HEK293 (cell line): ENCODE results near the gene ZNF653.
A peak's percentile ranks its signal among the peaks of the same experiment; 100 is the strongest.

Experiments
- IKZF3 ChIP-seq: fragments of 450-650 bp; IDR thresholded peaks from 2 replicates; pipeline ENCODE4 v1.5.0; 2018; ENCODE audit warnings: missing biosample characterization, mild to moderate bottlenecking, missing genetic modification characterization, moderate library complexity
- RBAK ChIP-seq: fragments of 450-650 bp; formaldehyde crosslinking; IDR thresholded peaks from 2 replicates; pipeline ENCODE4 v1.5.1; 2016; ENCODE audit warnings: missing biosample characterization, missing genetic modification characterization
- SP3 ChIP-seq: fragments of 450-650 bp; formaldehyde crosslinking; IDR thresholded peaks from 2 replicates; pipeline ENCODE4 v1.5.1; 2016; ENCODE audit warnings: missing biosample characterization, missing genetic modification characterization
- SP7 ChIP-seq: fragments of 450-650 bp; formaldehyde crosslinking; IDR thresholded peaks from 2 replicates; pipeline ENCODE4 v1.5.1; 2016; ENCODE audit warnings: missing biosample characterization, missing genetic modification characterization
- TCF7L2 ChIP-seq: IDR thresholded peaks from 2 replicates; pipeline ENCODE4 v1.6.1; 2011; ENCODE audit warnings: low read depth, mild to moderate bottlenecking, inconsistent platforms, low read length, moderate library complexity, borderline replicate concordance
- TRIM28 ChIP-seq: IDR thresholded peaks from 2 replicates; pipeline ENCODE4 v1.6.1; 2011; ENCODE audit warnings: low read length, control low read depth, borderline replicate concordance
- YY2 ChIP-seq: fragments of 450-650 bp; formaldehyde crosslinking; IDR thresholded peaks from 2 replicates; pipeline ENCODE4 v1.5.1; 2016; ENCODE audit warnings: missing biosample characterization, missing genetic modification characterization
- ZBTB21 ChIP-seq: fragments of 450-650 bp; formaldehyde crosslinking; IDR thresholded peaks from 2 replicates; pipeline ENCODE4 v1.5.1; 2017; ENCODE audit warnings: missing biosample characterization, missing genetic modification characterization
- ZNF114 ChIP-seq: fragments of 450-650 bp; formaldehyde crosslinking; IDR thresholded peaks from 2 replicates; pipeline ENCODE4 v1.5.0; 2017; ENCODE audit warnings: missing biosample characterization, missing genetic modification characterization
- ZNF121 ChIP-seq: fragments of 450-650 bp; formaldehyde crosslinking; IDR thresholded peaks from 2 replicates; pipeline ENCODE4 v1.5.1; 2016; ENCODE audit warnings: missing biosample characterization, missing genetic modification characterization
- ZNF132 ChIP-seq: fragments of 450-650 bp; formaldehyde crosslinking; IDR thresholded peaks from 2 replicates; pipeline ENCODE4 v1.5.1; 2017; ENCODE audit warnings: missing biosample characterization, missing genetic modification characterization, borderline replicate concordance
- ZNF140 ChIP-seq: fragments of 450-650 bp; formaldehyde crosslinking; IDR thresholded peaks from 2 replicates; pipeline ENCODE4 v1.5.1; 2016; ENCODE audit warnings: missing biosample characterization, missing genetic modification characterization
- ZNF2 ChIP-seq: fragments of 450-650 bp; formaldehyde crosslinking; IDR thresholded peaks from 2 replicates; pipeline ENCODE4 v1.5.1; 2016; ENCODE audit warnings: missing biosample characterization, missing genetic modification characterization
- ZNF274 ChIP-seq, 2 experiments: fragments of 200-500 bp in 1 of 2; fragments of 450-650 bp in 1 of 2; sonication (Bioruptor generic) in 1 of 2; formaldehyde crosslinking in 1 of 2; IDR thresholded peaks; 2 replicates each; pipeline versions ENCODE4 v1.5.1 to v1.6.1; 2014 to 2016; ENCODE audit warnings: borderline replicate concordance in 1 of 2, inconsistent platforms in 1 of 2, low read length in 1 of 2, missing biosample characterization in 1 of 2, missing genetic modification characterization in 1 of 2
- ZNF391 ChIP-seq: fragments of 450-650 bp; formaldehyde crosslinking; IDR thresholded peaks from 2 replicates; pipeline ENCODE4 v1.5.1; 2016; ENCODE audit warnings: low read depth, missing biosample characterization, missing genetic modification characterization, borderline replicate concordance
- ZNF423 ChIP-seq: fragments of 450-650 bp; formaldehyde crosslinking; IDR thresholded peaks from 2 replicates; pipeline ENCODE4 v1.5.1; 2016; ENCODE audit warnings: missing biosample characterization, missing genetic modification characterization
- ZNF670 ChIP-seq: fragments of 450-650 bp; formaldehyde crosslinking; IDR thresholded peaks from 2 replicates; pipeline ENCODE4 v1.5.1; 2016; ENCODE audit warnings: missing biosample characterization, missing genetic modification characterization, low read depth
- ZNF76 ChIP-seq: fragments of 450-650 bp; formaldehyde crosslinking; IDR thresholded peaks from 2 replicates; pipeline ENCODE4; 2016; ENCODE audit warnings: low read depth, missing biosample characterization, missing genetic modification characterization, borderline replicate concordance
- ZNF792 ChIP-seq: fragments of 450-650 bp; formaldehyde crosslinking; IDR thresholded peaks from 2 replicates; pipeline ENCODE4 v1.5.1; 2016; ENCODE audit warnings: missing biosample characterization, missing genetic modification characterization
- ZNF837 ChIP-seq: fragments of 450-650 bp; formaldehyde crosslinking; IDR thresholded peaks from 2 replicates; pipeline ENCODE4 v1.5.1; 2016; ENCODE audit warnings: missing biosample characterization, missing genetic modification characterization
- TF ChIP-seq, protein P1 (sequence below): fragments of 450-650 bp; formaldehyde crosslinking; IDR thresholded peaks from 2 replicates; pipeline ENCODE4 v1.5.1; 2016; ENCODE audit warnings: missing biosample characterization, missing genetic modification characterization
- TF ChIP-seq, protein P2 (sequence below): fragments of 450-650 bp; formaldehyde crosslinking; IDR thresholded peaks from 2 replicates; pipeline ENCODE4 v1.5.1; 2016; ENCODE audit warnings: missing biosample characterization, missing genetic modification characterization
- TF ChIP-seq, protein P3 (sequence below): fragments of 450-650 bp; formaldehyde crosslinking; IDR thresholded peaks from 2 replicates; pipeline ENCODE4 v1.5.1; 2016; ENCODE audit warnings: missing biosample characterization, missing genetic modification characterization
- TF ChIP-seq, protein P4 (sequence below): fragments of 450-650 bp; formaldehyde crosslinking; IDR thresholded peaks from 2 replicates; pipeline ENCODE4 v1.5.1; 2016; ENCODE audit warnings: missing biosample characterization, missing genetic modification characterization, borderline replicate concordance
- TF ChIP-seq, protein P5 (sequence below): fragments of 450-650 bp; formaldehyde crosslinking; IDR thresholded peaks from 2 replicates; pipeline ENCODE4 v1.5.1; 2016; ENCODE audit warnings: missing biosample characterization, missing genetic modification characterization
- TF ChIP-seq, protein P6 (sequence below): fragments of 450-650 bp; formaldehyde crosslinking; IDR thresholded peaks from 2 replicates; pipeline ENCODE4 v1.5.1; 2016; ENCODE audit warnings: missing biosample characterization, missing genetic modification characterization
- TF ChIP-seq, protein P7 (sequence below): fragments of 450-650 bp; formaldehyde crosslinking; IDR thresholded peaks from 2 replicates; pipeline ENCODE4; 2016; ENCODE audit warnings: missing biosample characterization, missing genetic modification characterization

ZNF653 gene

DNA sequence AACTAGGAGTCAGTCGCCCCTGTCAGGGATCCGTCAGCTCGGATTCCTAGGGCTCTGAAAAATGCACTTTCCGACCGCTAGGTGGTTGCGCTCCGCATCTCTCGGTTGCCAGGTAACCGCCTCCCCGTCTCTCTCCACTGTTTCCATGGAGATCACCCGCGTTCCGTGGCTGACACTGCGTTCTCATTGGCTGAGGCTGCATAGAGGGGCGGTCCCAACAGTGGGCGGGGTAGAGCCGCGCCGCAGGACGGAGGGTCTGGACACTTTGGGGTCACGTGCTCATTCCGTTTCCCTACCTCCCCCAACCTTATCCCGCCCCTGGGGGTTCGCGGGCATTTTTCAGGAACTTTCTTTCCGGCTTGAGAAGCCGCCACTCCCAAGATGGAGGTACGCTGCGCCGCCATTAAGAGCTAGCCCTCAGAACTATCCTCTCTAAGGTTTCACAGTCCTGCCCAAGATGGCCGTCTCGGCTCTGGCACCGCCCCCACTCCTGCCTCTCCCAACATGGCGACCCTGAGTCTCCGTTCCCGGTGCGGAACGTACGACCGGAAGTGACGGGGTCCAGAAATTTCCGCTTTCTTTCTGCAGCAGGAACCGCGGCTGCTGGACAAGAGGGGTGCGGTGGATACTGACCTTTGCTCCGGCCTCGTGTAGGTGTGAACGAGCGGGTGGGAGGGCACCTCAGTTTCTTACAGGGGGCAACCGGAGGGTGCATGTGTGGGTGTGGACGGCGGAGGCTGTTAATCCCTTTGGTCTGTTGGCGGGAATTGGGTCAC lies 70.4 kb downstream of the ZNF653 start, which contains the start of the genes ODAD3 and PRKCSH (continued):
- TF ChIP-seq, protein P1, sequence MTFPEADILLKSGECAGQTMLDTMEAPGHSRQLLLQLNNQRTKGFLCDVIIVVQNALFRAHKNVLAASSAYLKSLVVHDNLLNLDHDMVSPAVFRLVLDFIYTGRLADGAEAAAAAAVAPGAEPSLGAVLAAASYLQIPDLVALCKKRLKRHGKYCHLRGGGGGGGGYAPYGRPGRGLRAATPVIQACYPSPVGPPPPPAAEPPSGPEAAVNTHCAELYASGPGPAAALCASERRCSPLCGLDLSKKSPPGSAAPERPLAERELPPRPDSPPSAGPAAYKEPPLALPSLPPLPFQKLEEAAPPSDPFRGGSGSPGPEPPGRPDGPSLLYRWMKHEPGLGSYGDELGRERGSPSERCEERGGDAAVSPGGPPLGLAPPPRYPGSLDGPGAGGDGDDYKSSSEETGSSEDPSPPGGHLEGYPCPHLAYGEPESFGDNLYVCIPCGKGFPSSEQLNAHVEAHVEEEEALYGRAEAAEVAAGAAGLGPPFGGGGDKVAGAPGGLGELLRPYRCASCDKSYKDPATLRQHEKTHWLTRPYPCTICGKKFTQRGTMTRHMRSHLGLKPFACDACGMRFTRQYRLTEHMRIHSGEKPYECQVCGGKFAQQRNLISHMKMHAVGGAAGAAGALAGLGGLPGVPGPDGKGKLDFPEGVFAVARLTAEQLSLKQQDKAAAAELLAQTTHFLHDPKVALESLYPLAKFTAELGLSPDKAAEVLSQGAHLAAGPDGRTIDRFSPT (tag by site-specific recombination): no peak
- TF ChIP-seq ZBTB21 (peak; percentile 71), ZNF114 (tag by site-specific recombination) (no peak), SP7 (peak; percentile 68), ZNF837 (no peak), IKZF3 (tag by site-specific recombination) (peak; percentile 100), ZNF2 (no peak), YY2 (tag by site-specific recombination) (peak; percentile 99), ZNF423 (no peak), TCF7L2 (no peak), ZNF132 (tag by site-specific recombination) (no peak), ZNF76 (tag by site-specific recombination) (peak; percentile 94), ZNF140 (tag by site-specific recombination) (no peak), ZNF670 (tag by site-specific recombination) (no peak), TRIM28 (no peak), ZNF391 (tag by site-specific recombination) (no peak; the same call in 1 of the 2 replicates), ZNF121 (tag by site-specific recombination) (no peak), ZNF792 (tag by site-specific recombination) (no peak), RBAK (tag by site-specific recombination) (no peak), ZNF274 (IDR thresholded peaks at IDR 0.05; ENCODE audit: low read length) (no peak), ZNF274 (tag by site-specific recombination; IDR thresholded peaks at IDR 0.05; ENCODE audit: borderline replicate concordance) (no peak), SP3 (tag by site-specific recombination) (peak; percentile 97)
- TF ChIP-seq, protein P2, sequence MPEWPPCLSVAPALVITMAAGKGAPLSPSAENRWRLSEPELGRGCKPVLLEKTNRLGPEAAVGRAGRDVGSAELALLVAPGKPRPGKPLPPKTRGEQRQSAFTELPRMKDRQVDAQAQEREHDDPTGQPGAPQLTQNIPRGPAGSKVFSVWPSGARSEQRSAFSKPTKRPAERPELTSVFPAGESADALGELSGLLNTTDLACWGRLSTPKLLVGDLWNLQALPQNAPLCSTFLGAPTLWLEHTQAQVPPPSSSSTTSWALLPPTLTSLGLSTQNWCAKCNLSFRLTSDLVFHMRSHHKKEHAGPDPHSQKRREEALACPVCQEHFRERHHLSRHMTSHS (tag by site-specific recombination): no peak
- TF ChIP-seq, protein P3, sequence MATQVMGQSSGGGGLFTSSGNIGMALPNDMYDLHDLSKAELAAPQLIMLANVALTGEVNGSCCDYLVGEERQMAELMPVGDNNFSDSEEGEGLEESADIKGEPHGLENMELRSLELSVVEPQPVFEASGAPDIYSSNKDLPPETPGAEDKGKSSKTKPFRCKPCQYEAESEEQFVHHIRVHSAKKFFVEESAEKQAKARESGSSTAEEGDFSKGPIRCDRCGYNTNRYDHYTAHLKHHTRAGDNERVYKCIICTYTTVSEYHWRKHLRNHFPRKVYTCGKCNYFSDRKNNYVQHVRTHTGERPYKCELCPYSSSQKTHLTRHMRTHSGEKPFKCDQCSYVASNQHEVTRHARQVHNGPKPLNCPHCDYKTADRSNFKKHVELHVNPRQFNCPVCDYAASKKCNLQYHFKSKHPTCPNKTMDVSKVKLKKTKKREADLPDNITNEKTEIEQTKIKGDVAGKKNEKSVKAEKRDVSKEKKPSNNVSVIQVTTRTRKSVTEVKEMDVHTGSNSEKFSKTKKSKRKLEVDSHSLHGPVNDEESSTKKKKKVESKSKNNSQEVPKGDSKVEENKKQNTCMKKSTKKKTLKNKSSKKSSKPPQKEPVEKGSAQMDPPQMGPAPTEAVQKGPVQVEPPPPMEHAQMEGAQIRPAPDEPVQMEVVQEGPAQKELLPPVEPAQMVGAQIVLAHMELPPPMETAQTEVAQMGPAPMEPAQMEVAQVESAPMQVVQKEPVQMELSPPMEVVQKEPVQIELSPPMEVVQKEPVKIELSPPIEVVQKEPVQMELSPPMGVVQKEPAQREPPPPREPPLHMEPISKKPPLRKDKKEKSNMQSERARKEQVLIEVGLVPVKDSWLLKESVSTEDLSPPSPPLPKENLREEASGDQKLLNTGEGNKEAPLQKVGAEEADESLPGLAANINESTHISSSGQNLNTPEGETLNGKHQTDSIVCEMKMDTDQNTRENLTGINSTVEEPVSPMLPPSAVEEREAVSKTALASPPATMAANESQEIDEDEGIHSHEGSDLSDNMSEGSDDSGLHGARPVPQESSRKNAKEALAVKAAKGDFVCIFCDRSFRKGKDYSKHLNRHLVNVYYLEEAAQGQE (tag by site-specific recombination): peak; percentile 49; the same call in 1 of the 2 replicates
- TF ChIP-seq, protein P4, sequence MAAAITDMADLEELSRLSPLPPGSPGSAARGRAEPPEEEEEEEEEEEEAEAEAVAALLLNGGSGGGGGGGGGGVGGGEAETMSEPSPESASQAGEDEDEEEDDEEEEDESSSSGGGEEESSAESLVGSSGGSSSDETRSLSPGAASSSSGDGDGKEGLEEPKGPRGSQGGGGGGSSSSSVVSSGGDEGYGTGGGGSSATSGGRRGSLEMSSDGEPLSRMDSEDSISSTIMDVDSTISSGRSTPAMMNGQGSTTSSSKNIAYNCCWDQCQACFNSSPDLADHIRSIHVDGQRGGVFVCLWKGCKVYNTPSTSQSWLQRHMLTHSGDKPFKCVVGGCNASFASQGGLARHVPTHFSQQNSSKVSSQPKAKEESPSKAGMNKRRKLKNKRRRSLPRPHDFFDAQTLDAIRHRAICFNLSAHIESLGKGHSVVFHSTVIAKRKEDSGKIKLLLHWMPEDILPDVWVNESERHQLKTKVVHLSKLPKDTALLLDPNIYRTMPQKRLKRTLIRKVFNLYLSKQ (tag by site-specific recombination): no peak
- TF ChIP-seq, protein P5, sequence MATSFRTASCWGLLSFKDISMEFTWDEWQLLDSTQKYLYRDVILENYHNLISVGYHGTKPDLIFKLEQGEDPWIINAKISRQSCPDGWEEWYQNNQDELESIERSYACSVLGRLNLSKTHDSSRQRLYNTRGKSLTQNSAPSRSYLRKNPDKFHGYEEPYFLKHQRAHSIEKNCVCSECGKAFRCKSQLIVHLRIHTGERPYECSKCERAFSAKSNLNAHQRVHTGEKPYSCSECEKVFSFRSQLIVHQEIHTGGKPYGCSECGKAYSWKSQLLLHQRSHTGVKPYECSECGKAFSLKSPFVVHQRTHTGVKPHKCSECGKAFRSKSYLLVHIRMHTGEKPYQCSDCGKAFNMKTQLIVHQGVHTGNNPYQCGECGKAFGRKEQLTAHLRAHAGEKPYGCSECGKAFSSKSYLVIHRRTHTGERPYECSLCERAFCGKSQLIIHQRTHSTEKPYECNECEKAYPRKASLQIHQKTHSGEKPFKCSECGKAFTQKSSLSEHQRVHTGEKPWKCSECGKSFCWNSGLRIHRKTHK (tag by site-specific recombination): no peak
- TF ChIP-seq, protein P6, sequence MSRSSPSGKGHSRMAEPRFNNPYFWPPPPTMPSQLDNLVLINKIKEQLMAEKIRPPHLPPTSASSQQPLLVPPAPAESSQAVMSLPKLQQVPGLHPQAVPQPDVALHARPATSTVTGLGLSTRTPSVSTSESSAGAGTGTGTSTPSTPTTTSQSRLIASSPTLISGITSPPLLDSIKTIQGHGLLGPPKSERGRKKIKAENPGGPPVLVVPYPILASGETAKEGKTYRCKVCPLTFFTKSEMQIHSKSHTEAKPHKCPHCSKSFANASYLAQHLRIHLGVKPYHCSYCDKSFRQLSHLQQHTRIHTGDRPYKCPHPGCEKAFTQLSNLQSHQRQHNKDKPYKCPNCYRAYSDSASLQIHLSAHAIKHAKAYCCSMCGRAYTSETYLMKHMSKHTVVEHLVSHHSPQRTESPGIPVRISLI: no peak
- TF ChIP-seq, protein P7, sequence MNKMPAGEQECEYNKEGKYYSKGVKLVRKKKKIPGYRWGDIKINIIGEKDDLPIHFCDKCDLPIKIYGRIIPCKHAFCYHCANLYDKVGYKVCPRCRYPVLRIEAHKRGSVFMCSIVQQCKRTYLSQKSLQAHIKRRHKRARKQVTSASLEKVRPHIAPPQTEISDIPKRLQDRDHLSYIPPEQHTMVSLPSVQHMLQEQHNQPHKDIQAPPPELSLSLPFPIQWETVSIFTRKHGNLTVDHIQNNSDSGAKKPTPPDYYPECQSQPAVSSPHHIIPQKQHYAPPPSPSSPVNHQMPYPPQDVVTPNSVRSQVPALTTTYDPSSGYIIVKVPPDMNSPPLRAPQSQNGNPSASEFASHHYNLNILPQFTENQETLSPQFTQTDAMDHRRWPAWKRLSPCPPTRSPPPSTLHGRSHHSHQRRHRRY (tag by site-specific recombination): no peak
